H1 (cell line): Measurements from ENCODE around the gene CEP104. TPM values are rescaled to one million over a fixed set of nuclear protein-coding genes. Genes with fewer than 3 reads are reported as not detected.

Source experiments
- BCL11A ChIP-seq, 2 experiments: IDR thresholded peaks; one replicate each; pipeline ENCODE4 v1.6.1; 2011; ENCODE audit warnings: low read depth in 2 of 2, low read length in 2 of 2, mild to moderate bottlenecking in 2 of 2
- CBX8 ChIP-seq: fragments of 300-800, 300-1000 bp; sonication (generic); IDR thresholded peaks from 2 replicates; pipeline ENCODE4 v1.7.1; 2016; ENCODE audit warnings: low read depth, low read length, borderline replicate concordance
- KDM1A ChIP-seq: fragments of 200-600, 300-600 bp; sonication (generic); IDR thresholded peaks from 2 replicates; pipeline ENCODE4 v1.7.1; 2016; ENCODE audit warnings: mild to moderate bottlenecking, low read length, borderline replicate concordance
- KDM4A ChIP-seq: IDR thresholded peaks from one replicate; pipeline ENCODE4 v1.7.1; 2012; ENCODE audit warnings: low read depth, mild to moderate bottlenecking, moderate library complexity, low read length, inconsistent platforms; ENCODE audit not compliant: severe bottlenecking
- MAFK ChIP-seq: IDR thresholded peaks from 2 replicates; pipeline ENCODE4 v1.6.1; 2012; ENCODE audit warnings: low read depth, mild to moderate bottlenecking, improper control_type of control experiment, low read length
- TAF7 ChIP-seq: optimal IDR thresholded peaks from 2 replicates; pipeline ENCODE3; 2011; ENCODE audit warnings: low read depth, mild to moderate bottlenecking, inconsistent platforms, low read length, moderate library complexity, borderline replicate concordance
- TEAD4 ChIP-seq: IDR thresholded peaks from 2 replicates; pipeline ENCODE4 v1.6.1; 2012; ENCODE audit warnings: low read depth, low read length, inconsistent platforms, mixed read lengths
- polyA plus RNA-seq, 7 experiments: library from polyadenylated mRNA; depleted of rRNA in 3 of 7; stranded (reverse) in 5 of 7; unstranded in 2 of 7; fragments of >200 nt in 5 of 7; fragments of 200-250 nt in 2 of 7; gene quantifications; 1 replicate in 5 of 7; 2 replicates in 1 of 7; 4 replicates in 1 of 7; pipeline versions ENCODE4 v1.2.1 to v1.2.3, GENCODE V29; 2011 to 2013; ENCODE audit warnings: missing spikeins in 2 of 7, mixed read lengths in 2 of 7
- total RNA-seq: library from RNA; stranded (reverse); fragmentation: NEBNext Ultra II Directional; extraction: Animal tissue kit (Norgen Biotek cat#: 25700); gene quantifications from 2 replicates; pipeline ENCODE4 v1.2.1, GENCODE V29; 2021
- TF ChIP-seq, protein P1 (sequence below): fragments of 300-600 bp; sonication (generic); IDR thresholded peaks from 2 replicates; pipeline ENCODE4 v1.7.1; 2012; ENCODE audit warnings: low read length, moderate library complexity, mild to moderate bottlenecking, inconsistent platforms; ENCODE audit not compliant: insufficient replicate concordance

CEP104 gene
- total and polyA plus RNA-seq, 2 of the 8 experiments (the other 6 are each of a cell fraction or from before 2014, with no cell fraction given), result 8.0 to 43.9 TPM

GRCh38 chr1:3847081-3847480 lies 9.9 kb downstream of the CEP104 start (continued):
- TF ChIP-seq, protein P1, sequence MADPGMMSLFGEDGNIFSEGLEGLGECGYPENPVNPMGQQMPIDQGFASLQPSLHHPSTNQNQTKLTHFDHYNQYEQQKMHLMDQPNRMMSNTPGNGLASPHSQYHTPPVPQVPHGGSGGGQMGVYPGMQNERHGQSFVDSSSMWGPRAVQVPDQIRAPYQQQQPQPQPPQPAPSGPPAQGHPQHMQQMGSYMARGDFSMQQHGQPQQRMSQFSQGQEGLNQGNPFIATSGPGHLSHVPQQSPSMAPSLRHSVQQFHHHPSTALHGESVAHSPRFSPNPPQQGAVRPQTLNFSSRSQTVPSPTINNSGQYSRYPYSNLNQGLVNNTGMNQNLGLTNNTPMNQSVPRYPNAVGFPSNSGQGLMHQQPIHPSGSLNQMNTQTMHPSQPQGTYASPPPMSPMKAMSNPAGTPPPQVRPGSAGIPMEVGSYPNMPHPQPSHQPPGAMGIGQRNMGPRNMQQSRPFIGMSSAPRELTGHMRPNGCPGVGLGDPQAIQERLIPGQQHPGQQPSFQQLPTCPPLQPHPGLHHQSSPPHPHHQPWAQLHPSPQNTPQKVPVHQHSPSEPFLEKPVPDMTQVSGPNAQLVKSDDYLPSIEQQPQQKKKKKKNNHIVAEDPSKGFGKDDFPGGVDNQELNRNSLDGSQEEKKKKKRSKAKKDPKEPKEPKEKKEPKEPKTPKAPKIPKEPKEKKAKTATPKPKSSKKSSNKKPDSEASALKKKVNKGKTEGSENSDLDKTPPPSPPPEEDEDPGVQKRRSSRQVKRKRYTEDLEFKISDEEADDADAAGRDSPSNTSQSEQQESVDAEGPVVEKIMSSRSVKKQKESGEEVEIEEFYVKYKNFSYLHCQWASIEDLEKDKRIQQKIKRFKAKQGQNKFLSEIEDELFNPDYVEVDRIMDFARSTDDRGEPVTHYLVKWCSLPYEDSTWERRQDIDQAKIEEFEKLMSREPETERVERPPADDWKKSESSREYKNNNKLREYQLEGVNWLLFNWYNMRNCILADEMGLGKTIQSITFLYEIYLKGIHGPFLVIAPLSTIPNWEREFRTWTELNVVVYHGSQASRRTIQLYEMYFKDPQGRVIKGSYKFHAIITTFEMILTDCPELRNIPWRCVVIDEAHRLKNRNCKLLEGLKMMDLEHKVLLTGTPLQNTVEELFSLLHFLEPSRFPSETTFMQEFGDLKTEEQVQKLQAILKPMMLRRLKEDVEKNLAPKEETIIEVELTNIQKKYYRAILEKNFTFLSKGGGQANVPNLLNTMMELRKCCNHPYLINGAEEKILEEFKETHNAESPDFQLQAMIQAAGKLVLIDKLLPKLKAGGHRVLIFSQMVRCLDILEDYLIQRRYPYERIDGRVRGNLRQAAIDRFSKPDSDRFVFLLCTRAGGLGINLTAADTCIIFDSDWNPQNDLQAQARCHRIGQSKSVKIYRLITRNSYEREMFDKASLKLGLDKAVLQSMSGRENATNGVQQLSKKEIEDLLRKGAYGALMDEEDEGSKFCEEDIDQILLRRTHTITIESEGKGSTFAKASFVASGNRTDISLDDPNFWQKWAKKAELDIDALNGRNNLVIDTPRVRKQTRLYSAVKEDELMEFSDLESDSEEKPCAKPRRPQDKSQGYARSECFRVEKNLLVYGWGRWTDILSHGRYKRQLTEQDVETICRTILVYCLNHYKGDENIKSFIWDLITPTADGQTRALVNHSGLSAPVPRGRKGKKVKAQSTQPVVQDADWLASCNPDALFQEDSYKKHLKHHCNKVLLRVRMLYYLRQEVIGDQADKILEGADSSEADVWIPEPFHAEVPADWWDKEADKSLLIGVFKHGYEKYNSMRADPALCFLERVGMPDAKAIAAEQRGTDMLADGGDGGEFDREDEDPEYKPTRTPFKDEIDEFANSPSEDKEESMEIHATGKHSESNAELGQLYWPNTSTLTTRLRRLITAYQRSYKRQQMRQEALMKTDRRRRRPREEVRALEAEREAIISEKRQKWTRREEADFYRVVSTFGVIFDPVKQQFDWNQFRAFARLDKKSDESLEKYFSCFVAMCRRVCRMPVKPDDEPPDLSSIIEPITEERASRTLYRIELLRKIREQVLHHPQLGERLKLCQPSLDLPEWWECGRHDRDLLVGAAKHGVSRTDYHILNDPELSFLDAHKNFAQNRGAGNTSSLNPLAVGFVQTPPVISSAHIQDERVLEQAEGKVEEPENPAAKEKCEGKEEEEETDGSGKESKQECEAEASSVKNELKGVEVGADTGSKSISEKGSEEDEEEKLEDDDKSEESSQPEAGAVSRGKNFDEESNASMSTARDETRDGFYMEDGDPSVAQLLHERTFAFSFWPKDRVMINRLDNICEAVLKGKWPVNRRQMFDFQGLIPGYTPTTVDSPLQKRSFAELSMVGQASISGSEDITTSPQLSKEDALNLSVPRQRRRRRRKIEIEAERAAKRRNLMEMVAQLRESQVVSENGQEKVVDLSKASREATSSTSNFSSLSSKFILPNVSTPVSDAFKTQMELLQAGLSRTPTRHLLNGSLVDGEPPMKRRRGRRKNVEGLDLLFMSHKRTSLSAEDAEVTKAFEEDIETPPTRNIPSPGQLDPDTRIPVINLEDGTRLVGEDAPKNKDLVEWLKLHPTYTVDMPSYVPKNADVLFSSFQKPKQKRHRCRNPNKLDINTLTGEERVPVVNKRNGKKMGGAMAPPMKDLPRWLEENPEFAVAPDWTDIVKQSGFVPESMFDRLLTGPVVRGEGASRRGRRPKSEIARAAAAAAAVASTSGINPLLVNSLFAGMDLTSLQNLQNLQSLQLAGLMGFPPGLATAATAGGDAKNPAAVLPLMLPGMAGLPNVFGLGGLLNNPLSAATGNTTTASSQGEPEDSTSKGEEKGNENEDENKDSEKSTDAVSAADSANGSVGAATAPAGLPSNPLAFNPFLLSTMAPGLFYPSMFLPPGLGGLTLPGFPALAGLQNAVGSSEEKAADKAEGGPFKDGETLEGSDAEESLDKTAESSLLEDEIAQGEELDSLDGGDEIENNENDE, result no peak
- no peak for TF ChIP-seq BCL11A (IDR thresholded peaks at IDR 0.05; ENCODE audit: low read depth in 2 of 2, low read length in 2 of 2)
- TF ChIP-seq KDM4A, result no peak
- TF ChIP-seq TAF7, result no peak
- TF ChIP-seq TEAD4, result no peak
- TF ChIP-seq CBX8, result no peak
- TF ChIP-seq MAFK, result no peak
- no peak for TF ChIP-seq KDM1A
